HG02938 (cell line): ENCODE results near the gene ACSM5.
"Not testable (repeated sequence)": the region's sequence is repeated elsewhere in the genome, so short reads cannot be mapped to it uniquely, and the experiment has no call there.

Source experiments
- ATAC-seq: cut with Tn5 transposase; IDR thresholded peaks from one replicate; pipeline ENCODE4 v1.9.1; 2021; ENCODE audit warnings: mild to moderate bottlenecking, moderate library complexity; ENCODE audit not compliant: unreplicated experiment

Gene ACSM5

GRCh38 chr16:20397468-20398074 is 11.8 kb upstream of the ACSM5 start:
- no peak for ATAC-seq

DNA sequence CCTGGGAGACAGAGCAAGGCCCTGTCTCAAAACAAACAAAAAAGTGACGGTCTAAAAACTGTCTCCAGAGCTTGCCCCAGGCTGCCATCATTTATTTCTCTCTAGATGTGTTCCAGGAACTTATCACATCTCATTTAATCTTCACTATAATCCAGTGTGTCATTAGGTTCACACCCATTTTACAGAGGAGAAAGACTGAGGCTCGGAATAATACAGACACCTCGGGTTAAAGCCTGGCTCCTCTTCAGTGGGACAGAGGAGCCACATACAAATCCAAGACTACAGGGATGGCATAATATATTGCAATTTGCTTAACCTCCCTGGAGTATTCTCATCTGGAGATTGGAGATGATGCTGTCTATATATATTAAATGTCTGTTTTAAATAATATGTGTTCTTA is 10.7 kb upstream of the ACSM5 start:
- no peak for ATAC-seq

DNA sequence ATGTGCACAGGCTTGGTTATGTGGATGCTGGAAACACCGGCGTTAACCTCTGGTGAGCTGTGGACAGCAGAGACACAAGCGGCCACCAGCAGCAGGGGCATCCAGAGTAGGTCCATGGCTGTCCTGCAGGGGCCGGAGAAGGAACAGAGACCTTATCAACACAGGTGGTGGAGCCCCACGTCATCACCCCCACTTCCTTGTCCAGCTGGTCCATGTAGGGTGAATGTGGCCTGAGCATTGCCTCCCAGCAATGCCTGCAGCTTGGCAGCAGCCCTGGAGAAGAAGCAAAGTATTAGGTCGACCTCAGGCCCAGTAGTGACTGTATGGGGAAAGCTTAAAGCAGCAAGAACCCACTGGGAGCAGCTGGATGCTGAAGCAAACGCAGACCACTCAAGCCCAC is 10.1 kb upstream of the ACSM5 start:
- ATAC-seq = no peak

- ATAC-seq = no peak
Measured at GRCh38 chr16:20401066-20401465, 8.3 kb upstream of the ACSM5 start.

- no peak for ATAC-seq
Measured at GRCh38 chr16:20401475-20402016, 7.8 kb upstream of the ACSM5 start.

GRCh38 chr16:20402651-20403050 is 6.7 kb upstream of the ACSM5 start:
- ATAC-seq = no peak

DNA sequence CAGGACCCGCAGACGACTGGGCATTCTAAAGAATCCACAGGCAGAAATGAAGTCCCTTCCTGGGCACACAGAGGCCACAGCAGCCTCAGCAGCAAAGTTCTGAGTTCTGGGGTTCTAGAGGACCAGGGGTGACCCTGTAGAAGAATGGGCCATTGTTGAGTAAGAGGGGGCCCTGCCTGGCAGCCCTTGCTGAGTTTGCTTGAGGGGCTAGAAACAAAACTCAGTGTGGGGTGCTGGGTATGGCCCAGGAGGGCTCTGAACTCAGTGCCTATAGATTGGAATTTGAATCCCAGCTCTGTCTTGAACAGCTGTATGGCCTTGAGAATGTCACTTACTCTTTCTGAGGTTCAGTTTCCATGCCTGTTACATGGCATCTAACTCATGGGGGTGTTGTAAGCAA is 4.7 kb upstream of the ACSM5 start, which contains the start of gene PDILT:
TSS of gene PDILT (minus strand) at position 101 of the 400 bp plus-strand sequence. CDS start 5,437 bp downstream, outside the sequence.
- no peak for ATAC-seq

DNA sequence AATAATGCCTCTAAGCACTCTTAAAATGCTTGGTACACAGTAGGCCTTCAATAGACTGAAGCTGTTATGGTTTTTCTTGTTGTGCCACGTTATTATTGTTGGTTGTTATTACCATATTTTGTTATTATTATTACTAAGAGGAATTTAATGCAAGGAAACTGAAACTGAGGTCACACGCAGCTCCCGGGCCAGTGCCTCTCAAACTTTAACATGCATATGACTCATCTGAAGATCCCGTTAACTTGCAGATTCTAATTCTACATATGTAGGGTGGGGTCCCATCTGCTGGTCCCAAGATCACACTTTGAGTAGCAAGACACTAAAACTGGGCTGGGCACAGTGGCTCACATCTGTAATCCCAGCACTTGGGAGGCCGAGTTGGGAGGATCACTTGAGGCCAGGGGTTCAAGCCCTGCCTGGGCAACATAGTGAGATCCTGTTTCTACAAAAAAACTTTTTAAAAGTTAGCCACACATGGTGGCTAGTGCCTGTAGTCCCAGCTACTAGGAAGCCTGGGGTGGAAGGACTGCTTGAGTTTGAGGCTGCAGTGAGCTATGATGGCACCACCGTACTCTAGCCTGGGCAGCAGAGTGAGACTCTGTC is 888 bp downstream of the ACSM5 start:
- ATAC-seq = peak; percentile 79

DNA sequence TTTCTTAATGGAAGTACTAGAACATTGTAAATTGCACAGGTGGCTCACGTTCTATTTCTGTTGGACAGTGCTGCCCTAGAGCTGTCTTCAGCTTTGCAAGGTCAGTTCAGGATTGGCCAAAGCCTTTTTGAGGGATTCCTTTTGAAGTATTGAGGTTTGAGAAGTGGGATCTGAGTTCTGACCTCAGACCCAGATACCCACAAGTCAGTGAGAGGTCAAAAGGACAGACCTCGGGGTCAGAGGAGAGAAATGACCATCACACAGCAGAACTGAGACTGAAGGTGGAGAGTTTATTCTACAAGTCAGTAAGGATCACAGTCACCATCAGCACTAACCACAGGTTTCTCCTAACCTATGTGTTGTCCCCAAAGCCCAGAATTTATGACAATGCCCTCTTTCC is 1.7 kb downstream of the ACSM5 start:
- no peak for ATAC-seq

- no peak for ATAC-seq
Measured at GRCh38 chr16:20415541-20415940, 6.2 kb downstream of the ACSM5 start.

DNA sequence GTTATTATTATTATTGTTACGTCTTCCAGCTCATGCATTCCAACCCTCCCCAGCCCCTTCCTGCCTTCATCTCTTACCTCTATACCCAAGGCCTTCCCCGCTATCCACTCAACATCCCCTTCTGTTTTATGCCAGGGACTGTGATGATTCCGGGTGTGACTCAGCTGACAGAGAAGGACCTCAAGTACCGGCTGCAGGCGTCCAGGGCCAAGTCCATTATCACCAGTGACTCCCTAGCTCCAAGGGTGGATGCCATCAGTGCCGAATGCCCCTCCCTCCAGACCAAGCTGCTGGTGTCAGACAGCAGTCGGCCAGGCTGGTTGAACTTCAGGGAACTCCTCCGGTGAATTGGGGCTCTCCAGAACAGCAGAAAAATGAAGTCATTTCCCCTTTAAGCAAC is 9.8 kb downstream of the ACSM5 start:
- not testable (repeated sequence) for ATAC-seq

GRCh38 chr16:20421748-20422147 is 12.4 kb downstream of the ACSM5 start:
- ATAC-seq = not testable (repeated sequence)

GRCh38 chr16:20423772-20424128 is 14.4 kb downstream of the ACSM5 start:
- ATAC-seq = not testable (repeated sequence)

DNA sequence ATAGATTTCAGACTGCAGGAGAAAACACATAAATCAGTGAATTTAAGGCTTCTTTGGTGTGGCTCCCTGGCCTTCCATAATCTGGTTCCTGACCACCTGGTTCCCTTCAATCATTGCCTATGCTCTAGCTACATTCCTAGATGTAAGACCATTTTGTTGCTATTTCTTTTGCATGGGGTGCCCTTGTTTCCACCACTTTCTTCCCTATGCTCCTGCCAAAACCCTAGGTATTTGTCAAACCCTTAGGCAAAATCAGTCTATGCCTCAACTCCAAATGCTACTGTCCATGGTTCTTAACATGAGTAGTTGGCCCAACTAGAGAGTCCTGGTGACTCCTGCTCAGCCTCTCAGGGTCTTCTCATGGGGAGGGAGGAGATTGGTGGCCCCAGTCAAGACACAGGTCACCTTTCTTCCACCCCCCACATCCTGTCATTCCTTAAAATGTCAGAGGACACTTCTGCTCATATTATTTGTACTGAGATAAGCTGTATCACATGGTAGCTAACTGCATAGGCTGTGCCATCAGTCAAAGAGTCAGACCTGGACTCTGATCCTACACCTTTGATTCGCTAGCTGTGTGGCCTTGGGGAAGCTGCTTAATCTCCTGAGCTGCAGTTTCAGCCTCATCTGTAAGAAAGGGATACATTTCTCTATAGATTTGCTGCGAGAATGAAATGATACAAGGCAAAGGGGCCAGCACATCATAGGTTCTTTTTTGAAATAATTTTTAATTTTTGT is 15.0 kb downstream of the ACSM5 start:
- ATAC-seq = no peak

DNA sequence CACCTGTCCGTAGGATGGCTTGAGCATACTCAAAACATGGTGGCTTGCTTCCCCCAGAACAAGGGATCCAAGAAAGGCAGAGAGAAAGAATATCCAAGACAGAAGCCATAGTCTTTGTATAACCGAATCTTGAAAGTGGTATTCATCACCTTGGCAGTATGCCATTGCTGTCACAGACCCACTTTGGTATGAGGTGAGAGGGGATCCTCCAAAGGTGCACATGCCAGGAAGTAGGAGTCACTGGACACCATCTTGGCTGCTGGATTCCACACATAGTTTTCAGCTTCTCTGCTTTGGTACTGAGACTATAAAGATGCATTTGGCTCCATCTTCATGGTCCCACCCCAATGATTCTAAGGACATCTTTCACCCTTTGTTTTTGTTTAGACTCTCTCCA is 18.1 kb downstream of the ACSM5 start:
- not testable (repeated sequence) for ATAC-seq

DNA sequence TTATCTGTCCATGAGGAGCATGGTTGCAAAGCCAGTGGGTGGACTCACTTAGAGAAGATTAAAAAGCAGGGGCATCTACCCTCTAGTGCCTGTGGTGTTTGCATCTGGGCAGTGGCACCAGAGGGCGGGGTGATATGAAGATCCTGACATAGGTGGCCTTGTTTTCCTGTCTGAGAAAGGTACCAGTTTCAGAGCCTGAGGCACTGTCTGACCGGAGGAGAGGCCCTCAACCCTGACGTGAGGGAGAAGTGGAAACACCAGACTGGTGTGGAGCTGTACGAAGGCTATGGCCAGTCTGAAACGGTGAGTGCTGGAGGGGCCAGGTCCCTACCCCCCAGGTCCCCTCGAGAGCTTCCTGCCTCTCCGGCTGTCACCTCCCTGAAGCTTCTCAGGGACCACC is 20.2 kb downstream of the ACSM5 start:
- not testable (repeated sequence) for ATAC-seq

- ATAC-seq = not testable (repeated sequence)
Measured at GRCh38 chr16:20430480-20430879, 21.1 kb downstream of the ACSM5 start.

GRCh38 chr16:20430948-20431347 is 21.6 kb downstream of the ACSM5 start:
- ATAC-seq = no peak

DNA sequence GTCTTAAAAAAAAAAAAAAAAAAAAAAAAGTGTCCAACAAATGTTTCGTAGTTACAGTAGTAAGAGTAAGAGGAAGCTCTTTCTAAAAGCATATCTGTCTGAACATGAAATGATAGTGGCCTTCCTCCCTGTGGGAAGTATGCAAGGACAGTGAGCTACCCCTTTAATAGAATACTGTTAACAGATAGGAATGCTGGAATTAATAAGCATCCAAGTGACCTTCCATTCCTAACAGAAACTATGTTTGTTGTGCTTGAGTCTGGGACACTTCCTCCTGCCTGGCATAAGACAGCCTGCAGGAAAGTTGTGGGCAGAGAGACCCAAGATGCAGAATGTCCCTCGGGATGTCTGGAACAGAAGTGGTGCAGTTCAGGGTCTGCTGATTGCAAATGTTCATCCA is 29.6 kb downstream of the ACSM5 start:
- not testable (repeated sequence) for ATAC-seq

- ATAC-seq = not testable (repeated sequence)
Measured at GRCh38 chr16:20439820-20440231, 30.5 kb downstream of the ACSM5 start.

GRCh38 chr16:20440731-20441130 is 31.4 kb downstream of the ACSM5 start:
- not testable (repeated sequence) for ATAC-seq

DNA sequence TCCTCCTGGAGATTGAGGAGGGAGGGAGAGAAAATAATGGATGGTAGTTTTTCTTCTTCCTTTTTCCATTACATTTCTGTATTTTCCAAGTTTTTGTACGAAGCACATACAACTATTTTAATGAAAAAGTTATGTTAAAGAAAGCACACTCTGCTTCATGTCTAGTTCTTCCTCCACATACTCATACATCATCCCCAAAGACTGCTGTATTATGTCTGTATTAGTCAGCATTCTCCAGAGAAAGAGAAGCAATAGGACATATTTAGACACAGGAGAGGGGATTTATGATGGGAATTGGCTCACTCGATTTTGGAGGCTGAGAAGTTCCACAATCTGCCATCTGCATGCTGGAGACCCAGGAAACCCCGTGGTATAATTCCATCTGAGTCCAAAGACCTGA is 31.9 kb downstream of the ACSM5 start:
- no peak for ATAC-seq
